ENCODE measurements around the gene LRPPRC. TPM values are rescaled to one million over a fixed set of nuclear protein-coding genes. Genes with fewer than 3 reads are reported as not detected.

LRPPRC gene
- total and polyA plus RNA-seq, 2 donors = 34.8 to 52.7 TPM

- Histone ChIP-seq H3K9me3 (ENCODE audit: control insufficient read depth in 2 of 2, insufficient read depth in 1 of 2, low read length in 1 of 2) (no peaks in the 10 kb centered on the region), H3K36me3 (ENCODE audit: control insufficient read depth in 2 of 2, insufficient read depth in 2 of 2, low read length in 1 of 2) (peaks cover 13 to 69% of the 10 kb centered on the region in 2 donors), H3K27me3 (ENCODE audit: control insufficient read depth in 2 of 2, insufficient read depth in 1 of 2, low read length in 1 of 2) (no peaks in the 10 kb centered on the region), H3K4me3 (ENCODE audit: low read length in 2 of 2) (no peak overlapping the region), H3K4me1 (ENCODE audit: control insufficient read depth in 2 of 2, insufficient read depth in 2 of 2, low read length in 2 of 2) (no peaks in the 10 kb centered on the region), H3K27ac (ENCODE audit: low read depth in 1 of 2, low read length in 1 of 2) (no peak overlapping the region)
- peak; percentile 2 to 60 (median 19) for DNase-seq (ENCODE audit: low read depth in 6 of 9, low spot score in 9 of 9)
- 87% methylated on average over 8 of the region's 8 CpGs for WGBS
These were observed 45.3 kb downstream of the LRPPRC start for GRCh38 chr2:43950383-43951008.

DNA sequence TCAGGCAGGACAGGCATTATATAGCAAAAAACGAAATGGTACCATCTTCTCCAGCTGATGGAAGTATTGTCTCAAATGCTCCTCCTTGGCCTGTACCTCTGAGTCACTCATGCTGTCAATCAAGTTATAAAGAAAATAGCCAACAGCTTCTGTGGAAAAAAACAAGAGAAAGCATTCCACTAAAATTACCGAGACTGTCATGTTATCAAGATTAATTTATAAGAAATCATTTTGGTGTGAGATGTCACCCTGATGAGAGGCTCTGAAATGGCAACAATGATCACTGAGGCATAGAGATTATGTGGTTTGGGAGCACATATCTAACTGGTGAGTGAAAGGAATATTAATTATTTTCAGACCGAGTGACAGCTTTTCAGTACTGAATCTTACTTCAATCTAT lies 47.4 kb downstream of the LRPPRC start:
- 95% methylated on average over 3 of the region's 3 CpGs for WGBS
- H3K4me3 ChIP-seq (ENCODE audit: low read length in 2 of 2) = no peak overlapping the region
- no peaks in the 10 kb centered on the region for H3K9me3 ChIP-seq (ENCODE audit: control insufficient read depth in 2 of 2, insufficient read depth in 1 of 2, low read length in 1 of 2)
- no peak for DNase-seq (ENCODE audit: low read depth in 6 of 9, low spot score in 9 of 9)
- no peak overlapping the region for H3K27ac ChIP-seq (ENCODE audit: low read depth in 1 of 2, low read length in 1 of 2)
- H3K36me3 ChIP-seq (ENCODE audit: control insufficient read depth in 2 of 2, insufficient read depth in 2 of 2, low read length in 1 of 2) = peaks cover 10 to 69% of the 10 kb centered on the region in 2 donors
- H3K4me1 ChIP-seq (ENCODE audit: control insufficient read depth in 2 of 2, insufficient read depth in 2 of 2, low read length in 2 of 2) = no peaks in the 10 kb centered on the region
- no peaks in the 10 kb centered on the region for H3K27me3 ChIP-seq (ENCODE audit: control insufficient read depth in 2 of 2, insufficient read depth in 1 of 2, low read length in 1 of 2)

GRCh38 chr2:43946685-43947084 lies 49.1 kb downstream of the LRPPRC start:
- Histone ChIP-seq H3K27ac (ENCODE audit: low read depth in 1 of 2, low read length in 1 of 2) (no peak overlapping the region), H3K27me3 (ENCODE audit: control insufficient read depth in 2 of 2, insufficient read depth in 1 of 2, low read length in 1 of 2) (no peaks in the 10 kb centered on the region), H3K4me3 (ENCODE audit: low read length in 2 of 2) (no peak overlapping the region), H3K9me3 (ENCODE audit: control insufficient read depth in 2 of 2, insufficient read depth in 1 of 2, low read length in 1 of 2) (no peaks in the 10 kb centered on the region), H3K4me1 (ENCODE audit: control insufficient read depth in 2 of 2, insufficient read depth in 2 of 2, low read length in 2 of 2) (no peaks in the 10 kb centered on the region), H3K36me3 (ENCODE audit: control insufficient read depth in 2 of 2, insufficient read depth in 2 of 2, low read length in 1 of 2) (peaks cover 10 to 65% of the 10 kb centered on the region in 2 donors)
- DNase-seq (ENCODE audit: low read depth in 6 of 9, low spot score in 9 of 9) = no peak
- 98% methylated on average over 4 of the region's 4 CpGs for WGBS

- no peak for DNase-seq (ENCODE audit: low read depth in 6 of 9, low spot score in 9 of 9)
- Histone ChIP-seq H3K9me3 (ENCODE audit: control insufficient read depth in 2 of 2, insufficient read depth in 1 of 2, low read length in 1 of 2) (no peaks in the 10 kb centered on the region), H3K4me3 (ENCODE audit: low read length in 2 of 2) (no peak overlapping the region), H3K27me3 (ENCODE audit: control insufficient read depth in 2 of 2, insufficient read depth in 1 of 2, low read length in 1 of 2) (no peaks in the 10 kb centered on the region), H3K36me3 (ENCODE audit: control insufficient read depth in 2 of 2, insufficient read depth in 2 of 2, low read length in 1 of 2) (peaks cover 4 to 63% of the 10 kb centered on the region in 2 donors), H3K4me1 (ENCODE audit: control insufficient read depth in 2 of 2, insufficient read depth in 2 of 2, low read length in 2 of 2) (no peaks in the 10 kb centered on the region), H3K27ac (ENCODE audit: low read depth in 1 of 2, low read length in 1 of 2) (no peak overlapping the region)
- 97% methylated on average over 3 of the region's 3 CpGs for WGBS
These were observed 50.4 kb downstream of the LRPPRC start for GRCh38 chr2:43945439-43945838.

DNA sequence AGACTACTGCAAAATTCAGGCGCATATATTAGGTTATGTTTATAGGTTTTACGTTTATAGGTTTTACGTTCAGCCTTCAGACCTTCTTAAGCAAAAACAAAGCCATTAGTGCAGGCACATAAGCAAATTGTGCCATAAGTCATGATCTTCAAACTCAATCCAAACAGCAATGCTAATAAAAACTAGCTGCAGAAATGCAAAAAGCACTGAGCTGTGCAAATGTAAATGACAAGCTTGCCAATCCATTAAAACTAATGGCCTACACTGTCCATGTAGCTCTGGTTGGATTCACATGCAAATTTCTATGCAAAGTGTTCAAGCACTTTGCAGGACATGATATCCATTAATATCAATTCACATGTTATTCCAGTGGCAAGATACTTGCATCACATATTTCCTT lies 50.9 kb downstream of the LRPPRC start:
- peaks cover 4 to 63% of the 10 kb centered on the region in 2 donors for H3K36me3 ChIP-seq (ENCODE audit: control insufficient read depth in 2 of 2, insufficient read depth in 2 of 2, low read length in 1 of 2)
- no peak overlapping the region for H3K27ac ChIP-seq (ENCODE audit: low read depth in 1 of 2, low read length in 1 of 2)
- WGBS = 98% methylated on average over 3 of the region's 3 CpGs
- DNase-seq (ENCODE audit: low read depth in 6 of 9, low spot score in 9 of 9) = no peak
- H3K4me1 ChIP-seq (ENCODE audit: control insufficient read depth in 2 of 2, insufficient read depth in 2 of 2, low read length in 2 of 2) = no peaks in the 10 kb centered on the region
- H3K4me3 ChIP-seq (ENCODE audit: low read length in 2 of 2) = no peak overlapping the region
- H3K9me3 ChIP-seq (ENCODE audit: control insufficient read depth in 2 of 2, insufficient read depth in 1 of 2, low read length in 1 of 2) = no peaks in the 10 kb centered on the region
- no peaks in the 10 kb centered on the region for H3K27me3 ChIP-seq (ENCODE audit: control insufficient read depth in 2 of 2, insufficient read depth in 1 of 2, low read length in 1 of 2)

GRCh38 chr2:43943809-43944452 lies 51.9 kb downstream of the LRPPRC start:
- H3K4me3 ChIP-seq (ENCODE audit: low read length in 2 of 2) = no peak overlapping the region
- no peaks in the 10 kb centered on the region for H3K4me1 ChIP-seq (ENCODE audit: control insufficient read depth in 2 of 2, insufficient read depth in 2 of 2, low read length in 2 of 2)
- H3K36me3 ChIP-seq (ENCODE audit: control insufficient read depth in 2 of 2, insufficient read depth in 2 of 2, low read length in 1 of 2) = peaks cover 4 to 58% of the 10 kb centered on the region in 2 donors
- 96% methylated on average over 5 of the region's 5 CpGs for WGBS
- H3K9me3 ChIP-seq (ENCODE audit: control insufficient read depth in 2 of 2, insufficient read depth in 1 of 2, low read length in 1 of 2) = no peaks in the 10 kb centered on the region
- DNase-seq (ENCODE audit: low read depth in 6 of 9, low spot score in 9 of 9) = no peak
- H3K27me3 ChIP-seq (ENCODE audit: control insufficient read depth in 2 of 2, insufficient read depth in 1 of 2, low read length in 1 of 2) = no peaks in the 10 kb centered on the region
- H3K27ac ChIP-seq (ENCODE audit: low read depth in 1 of 2, low read length in 1 of 2) = no peak overlapping the region

DNA sequence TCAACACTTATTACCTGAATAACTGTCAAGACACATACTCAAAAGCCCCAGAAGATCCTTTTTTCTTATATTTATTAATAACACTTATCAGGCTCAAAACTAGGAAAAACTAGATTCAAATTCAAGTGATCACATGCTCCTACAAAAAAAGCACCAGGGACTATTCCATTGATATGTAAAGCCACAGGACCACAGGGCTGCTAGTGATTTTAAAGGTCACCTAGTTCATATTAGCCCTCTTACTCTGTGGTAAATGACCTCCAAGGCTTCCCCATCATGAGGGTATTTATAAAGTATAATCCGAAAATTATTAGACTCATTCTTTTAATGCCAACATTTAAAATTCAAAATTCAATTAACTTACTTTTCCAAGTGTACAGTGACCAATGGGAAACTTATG lies 52.5 kb downstream of the LRPPRC start:
- no peak overlapping the region for H3K4me3 ChIP-seq (ENCODE audit: low read length in 2 of 2)
- H3K27ac ChIP-seq (ENCODE audit: low read depth in 1 of 2, low read length in 1 of 2) = no peak overlapping the region
- H3K36me3 ChIP-seq (ENCODE audit: control insufficient read depth in 2 of 2, insufficient read depth in 2 of 2, low read length in 1 of 2) = peaks cover 4 to 57% of the 10 kb centered on the region in 2 donors
- no peaks in the 10 kb centered on the region for H3K27me3 ChIP-seq (ENCODE audit: control insufficient read depth in 2 of 2, insufficient read depth in 1 of 2, low read length in 1 of 2)
- H3K4me1 ChIP-seq (ENCODE audit: control insufficient read depth in 2 of 2, insufficient read depth in 2 of 2, low read length in 2 of 2) = no peaks in the 10 kb centered on the region
- WGBS = 93% methylated on average over 1 of the region's 1 CpG
- no peaks in the 10 kb centered on the region for H3K9me3 ChIP-seq (ENCODE audit: control insufficient read depth in 2 of 2, insufficient read depth in 1 of 2, low read length in 1 of 2)
- DNase-seq (ENCODE audit: low read depth in 6 of 9, low spot score in 9 of 9) = no peak

- Histone ChIP-seq H3K9me3 (ENCODE audit: control insufficient read depth in 2 of 2, insufficient read depth in 1 of 2, low read length in 1 of 2) (no peaks in the 10 kb centered on the region), H3K4me1 (ENCODE audit: control insufficient read depth in 2 of 2, insufficient read depth in 2 of 2, low read length in 2 of 2) (no peaks in the 10 kb centered on the region), H3K27ac (ENCODE audit: low read depth in 1 of 2, low read length in 1 of 2) (no peak overlapping the region), H3K36me3 (ENCODE audit: control insufficient read depth in 2 of 2, insufficient read depth in 2 of 2, low read length in 1 of 2) (peaks cover 4 to 54% of the 10 kb centered on the region in 2 donors), H3K4me3 (ENCODE audit: low read length in 2 of 2) (no peak overlapping the region), H3K27me3 (ENCODE audit: control insufficient read depth in 2 of 2, insufficient read depth in 1 of 2, low read length in 1 of 2) (no peaks in the 10 kb centered on the region)
- 97% methylated on average over 1 of the region's 1 CpG for WGBS
- DNase-seq (ENCODE audit: low read depth in 6 of 9, low spot score in 9 of 9) = no peak
These were observed 52.9 kb downstream of the LRPPRC start for GRCh38 chr2:43942881-43943280.

- no peaks in the 10 kb centered on the region for H3K9me3 ChIP-seq (ENCODE audit: control insufficient read depth in 2 of 2, insufficient read depth in 1 of 2, low read length in 1 of 2)
- H3K4me3 ChIP-seq (ENCODE audit: low read length in 2 of 2) = no peak overlapping the region
- no peak overlapping the region for H3K27ac ChIP-seq (ENCODE audit: low read depth in 1 of 2, low read length in 1 of 2)
- peaks cover 4 to 47% of the 10 kb centered on the region in 2 donors for H3K36me3 ChIP-seq (ENCODE audit: control insufficient read depth in 2 of 2, insufficient read depth in 2 of 2, low read length in 1 of 2)
- H3K27me3 ChIP-seq (ENCODE audit: control insufficient read depth in 2 of 2, insufficient read depth in 1 of 2, low read length in 1 of 2) = no peaks in the 10 kb centered on the region
- 97% methylated on average over 4 of the region's 4 CpGs for whole genome bisulfite sequencing
- DNase-seq (ENCODE audit: low read depth in 6 of 9, low spot score in 9 of 9) = no peak
- no peaks in the 10 kb centered on the region for H3K4me1 ChIP-seq (ENCODE audit: control insufficient read depth in 2 of 2, insufficient read depth in 2 of 2, low read length in 2 of 2)
These were observed 53.8 kb downstream of the LRPPRC start for GRCh38 chr2:43941966-43942365.
